PC-9 (cell line): ENCODE data around the gene ARHGAP33. TPM values are rescaled to one million over a fixed set of nuclear protein-coding genes. Genes with fewer than 3 reads are reported as not detected.

Experiments used
- BruUV-seq: library from RNA; stranded (reverse); fragments of 400-500 nt; replicated peaks from 2 replicates; lab custom pipeline; 2021; lab: Mats Ljungman, UMichigan
- CTCF ChIA-PET: fragments of 300-600 bp; sonication (Branson Sonifier 250); formaldehyde crosslinking; loops from one replicate; lab custom pipeline; 2022; ENCODE audit warnings: antibody characterized with exemption; lab: Charles Lee
- POLR2A ChIA-PET: fragments of 300-600 bp; sonication (Branson Sonifier 250); formaldehyde crosslinking; loops from one replicate; lab custom pipeline; 2022; ENCODE audit warnings: antibody characterized with exemption; ENCODE audit not compliant: unreplicated experiment; lab: Charles Lee
- DNase-seq, 2 experiments: peaks; one replicate each; pipeline versions ENCODE4 v3.0.0 to v3.0.0-alpha.2; 2015 to 2022; ENCODE audit warnings: mixed read lengths in 1 of 2
- H2AFZ ChIP-seq: fragments of 200-600 bp; sonication (generic); 2 replicates; pipeline ENCODE4 v1.8.1; 2017; ENCODE audit warnings: antibody characterized with exemption
- H3F3A ChIP-seq: fragments of 200-600 bp; sonication (generic); 2 replicates; pipeline ENCODE4 v1.8.1; 2017; ENCODE audit warnings: antibody characterized with exemption, mild to moderate bottlenecking, low read depth; ENCODE audit not compliant: insufficient read depth
- H3K27ac ChIP-seq: fragments of 200-600 bp; sonication (generic); 2 replicates; pipeline ENCODE4 v1.6.1; 2016; ENCODE audit warnings: mixed run types
- H3K27me3 ChIP-seq: fragments of 200-600 bp; sonication (generic); 2 replicates; pipeline ENCODE4 v1.6.1; 2016; ENCODE audit warnings: low read depth, mixed run types; ENCODE audit not compliant: insufficient read depth
- H3K36me3 ChIP-seq: fragments of 200-600 bp; sonication (generic); 2 replicates; pipeline ENCODE4 v1.6.1; 2016; ENCODE audit warnings: low read depth, mixed run types
- H3K4me1 ChIP-seq: fragments of 200-600 bp; sonication (generic); replicated peaks from 2 replicates; pipeline ENCODE4 v1.6.1; 2016; ENCODE audit warnings: mixed run types; ENCODE audit not compliant: insufficient read depth
- H3K4me2 ChIP-seq: fragments of 200-600 bp; sonication (generic); 2 replicates; pipeline ENCODE4 v1.6.1; 2017; ENCODE audit warnings: mixed run types
- H3K4me3 ChIP-seq: fragments of 200-600 bp; sonication (generic); 2 replicates; pipeline ENCODE4 v1.6.1; 2016; ENCODE audit warnings: mixed run types
- H3K79me2 ChIP-seq: fragments of 200-600 bp; sonication (generic); 2 replicates; pipeline ENCODE4 v1.6.1; 2017; ENCODE audit warnings: low read depth, mixed run types
- H3K9me2 ChIP-seq: fragments of 200-600 bp; sonication (generic); 2 replicates; pipeline ENCODE4 v1.8.1; 2017; ENCODE audit warnings: mild to moderate bottlenecking; ENCODE audit not compliant: insufficient read depth
- H3K9me3 ChIP-seq: fragments of 200-600 bp; sonication (generic); 2 replicates; pipeline ENCODE4 v1.8.1; 2016; ENCODE audit warnings: low read depth; ENCODE audit not compliant: insufficient read depth
- H4K20me1 ChIP-seq: fragments of 200-600 bp; sonication (generic); 2 replicates; pipeline ENCODE4 v1.8.1; 2017; ENCODE audit not compliant: insufficient read depth
- CTCF ChIP-seq: fragments of 200-600 bp; sonication (generic); conservative IDR thresholded peaks from 2 replicates; pipeline ENCODE4 v1.6.1; 2017; ENCODE audit warnings: mixed run types, antibody characterized with exemption, mild to moderate bottlenecking, moderate library complexity
- EZH2 ChIP-seq: fragments of 200-600 bp; sonication (generic); IDR thresholded peaks from 2 replicates; pipeline ENCODE4 v1.8.0; 2017; ENCODE audit warnings: antibody characterized with exemption, low read depth
- intact Hi-C: fragments of 100-400 bp; cut with micrococcal nuclease; formaldehyde crosslinking; loops from one replicate; pipeline ENCODE4 v1.10.0; 2022; ENCODE audit not compliant: unreplicated experiment
- total RNA-seq: library from RNA; stranded (reverse); gene quantifications from 2 replicates; pipeline ENCODE4 v1.2.3, GENCODE V29; 2021

Gene ARHGAP33
- total RNA-seq, 1 experiment from 2014 or later, result 21.3 TPM

DNA sequence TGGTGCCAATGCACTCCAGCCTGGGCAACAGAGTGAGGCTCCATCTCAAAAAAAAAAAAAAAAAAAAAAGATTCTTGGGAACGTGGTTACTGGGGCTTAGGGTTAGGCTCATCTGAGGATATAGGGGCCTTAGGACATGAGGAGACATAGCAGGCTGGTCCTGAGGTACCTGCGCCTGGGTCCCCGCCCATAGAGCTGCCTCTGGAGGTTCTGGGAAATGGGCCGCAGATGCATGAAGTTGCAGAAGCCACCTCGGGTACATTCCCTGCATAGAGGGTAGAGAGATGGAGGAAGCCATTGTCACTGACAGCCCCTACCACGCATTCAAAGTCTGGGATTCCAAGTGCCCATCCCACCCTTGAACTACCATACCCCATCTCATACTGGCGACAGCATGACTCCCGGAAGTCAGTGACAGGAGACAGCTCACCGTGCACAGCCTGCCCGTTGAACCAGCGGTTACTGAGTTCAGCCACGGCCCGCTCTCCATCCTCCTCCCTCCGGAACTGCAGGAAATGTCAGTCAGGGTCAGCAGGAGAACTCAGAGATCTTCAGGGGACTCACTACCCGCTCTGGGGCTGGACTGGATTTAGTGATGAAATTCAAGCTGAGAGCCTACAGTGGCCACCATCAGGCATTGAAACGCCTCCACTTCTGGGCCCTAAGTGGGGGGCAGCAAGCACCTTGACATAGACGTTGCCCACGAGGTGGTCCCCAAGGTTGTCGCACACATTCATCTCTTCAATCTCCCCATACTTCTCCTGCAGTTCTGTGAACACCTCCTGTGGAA is 31.5 kb upstream of the ARHGAP33 start:
- H3K4me2 ChIP-seq, result peak overlapping the region; percentile 94
- H3K9me3 ChIP-seq, result no peaks in the 10 kb centered on the region
- H3K27me3 ChIP-seq, result no peaks in the 10 kb centered on the region
- intact Hi-C loops, result loop anchor here (2.0 to 10.0 kb wide), 3 partner anchors 27 to 251 kb away; partner anchors contain the start of genes HCST, NFKBID, SDHAF1 and TYROBP
- peaks cover 24% of the 10 kb centered on the region; the same call in 1 of the 2 replicates for H3K4me1 ChIP-seq
- no peak for DNase-seq
- ChIA-PET CTCF (interaction anchor here (0.7 kb wide), 1 partner anchor 69 kb away, joined by 5 read pairs; no protein-coding TSS in a partner anchor), POLR2A (no interaction called here)
- peaks cover 24% of the 10 kb centered on the region for H3F3A ChIP-seq
- H3K36me3 ChIP-seq, result no peaks in the 10 kb centered on the region
- H3K79me2 ChIP-seq, result peaks cover 19% of the 10 kb centered on the region
- no peak for TF ChIP-seq EZH2
- TF ChIP-seq CTCF, result no peak
- peak overlapping the region; percentile 97; the same call in 1 of the 2 replicates for H3K4me3 ChIP-seq
- no peaks in the 10 kb centered on the region for H3K9me2 ChIP-seq
- no peak overlapping the region for H3K27ac ChIP-seq
- no TSS peak for BruUV-seq
- no peaks in the 10 kb centered on the region for H4K20me1 ChIP-seq
- H2AFZ ChIP-seq, result no peak overlapping the region

DNA sequence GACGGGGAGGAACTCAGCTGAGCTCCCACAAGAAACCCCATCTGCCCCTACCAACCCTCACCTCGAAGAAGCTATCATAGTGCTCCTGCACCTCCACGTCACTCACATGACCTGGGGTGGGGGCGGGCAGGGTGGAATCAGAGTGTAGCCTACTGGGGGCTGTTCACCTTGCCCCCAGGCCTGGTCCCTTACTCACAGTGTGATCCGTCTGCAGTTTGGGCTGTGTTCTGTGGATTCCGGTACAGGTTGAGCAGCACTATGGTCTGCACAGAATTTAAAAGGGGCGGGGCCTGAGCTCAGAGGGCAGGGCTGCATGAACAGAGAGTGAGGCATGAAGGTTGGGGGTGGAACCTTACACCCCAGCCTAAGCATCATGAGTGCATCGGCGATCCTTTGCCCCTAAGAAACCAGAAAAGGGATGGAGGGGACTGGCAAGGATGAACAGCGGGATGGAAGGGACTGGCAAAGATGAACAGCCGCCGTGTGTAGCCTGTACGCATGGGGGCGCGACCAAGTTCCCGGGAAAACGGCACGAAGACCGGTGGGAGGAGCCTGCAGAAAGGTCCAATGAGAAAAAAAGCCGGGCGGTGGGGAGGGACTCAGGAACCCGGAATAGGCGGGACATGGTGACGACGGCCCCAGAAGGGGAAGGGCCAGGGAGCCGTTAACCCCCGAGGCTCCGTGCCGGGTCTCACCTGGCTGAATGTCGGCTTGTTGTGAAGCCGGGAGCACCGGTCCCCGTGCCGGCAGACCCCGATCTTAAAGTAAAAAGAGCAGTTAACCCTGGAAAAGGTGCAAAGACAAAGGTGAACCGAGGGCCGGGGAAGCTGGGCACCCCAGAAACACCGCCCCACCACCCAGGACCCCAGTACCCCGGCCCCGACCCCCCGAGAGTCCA is 30.7 kb upstream of the ARHGAP33 start:
- peak; percentile 88 to 93 for DNase-seq
- peak overlapping the region; percentile 95 for H2AFZ ChIP-seq
- H3K27ac ChIP-seq, result peak overlapping the region; percentile 95
- intact Hi-C loops, result loop anchor here (2.0 to 10.0 kb wide), 3 partner anchors 28 to 250 kb away; partner anchors contain the start of genes HCST, NFKBID, SDHAF1 and TYROBP
- ChIA-PET POLR2A (interaction anchor here (0.5 to 0.7 kb wide), 4 partner anchors 156 to 425 kb away, joined by 3 to 27 read pairs (median 4); partner anchors contain the start of gene NFKBID), CTCF (interaction anchor here (0.7 kb wide), 1 partner anchor 70 kb away, joined by 5 read pairs; no protein-coding TSS in a partner anchor)
- no peaks in the 10 kb centered on the region for H3K27me3 ChIP-seq
- H4K20me1 ChIP-seq, result no peaks in the 10 kb centered on the region
- H3K79me2 ChIP-seq, result peaks cover 26% of the 10 kb centered on the region
- TF ChIP-seq EZH2 (no peak), CTCF (peak; percentile 42; the same call in 1 of the 2 replicates)
- no peaks in the 10 kb centered on the region for H3K9me2 ChIP-seq
- peak overlapping the region; percentile 94 for H3K4me2 ChIP-seq
- no peaks in the 10 kb centered on the region for H3K9me3 ChIP-seq
- peaks cover 18% of the 10 kb centered on the region for H3F3A ChIP-seq
- TSS peak; percentile 71 for BruUV-seq
- H3K4me3 ChIP-seq, result peak overlapping the region; percentile 97
- H3K36me3 ChIP-seq, result no peaks in the 10 kb centered on the region
- H3K4me1 ChIP-seq, result peaks cover 30% of the 10 kb centered on the region
